Stimulated activated CD4-positive, alpha-beta T cell treated with anti-CD3 and anti-CD28 coated beads, Interleukin-1b, Interleukin-23, amount 100 ng/mL, for 48 hours (primary cell): Measurements from ENCODE around the gene GFRA1.

ENCODE experiments used
- DNase-seq: peaks from one replicate; pipeline ENCODE4 v3.0.0-alpha.2; 2020

GFRA1 gene

GRCh38 chr10:116157485-116157884 is 115.5 kb downstream of the GFRA1 start:
- no peak for DNase-seq

GRCh38 chr10:116156819-116157218 is 116.2 kb downstream of the GFRA1 start:
- DNase-seq: no peak

- no peak for DNase-seq
These were observed 117.8 kb downstream of the GFRA1 start for GRCh38 chr10:116155191-116155590.

GRCh38 chr10:116154651-116155050 is 118.4 kb downstream of the GFRA1 start:
- no peak for DNase-seq

- DNase-seq: no peak
These were observed 121.9 kb downstream of the GFRA1 start for GRCh38 chr10:116151076-116151475.

GRCh38 chr10:116150606-116151005 is 122.4 kb downstream of the GFRA1 start:
- DNase-seq: no peak

- DNase-seq: peak; percentile 5
These were observed 125.7 kb downstream of the GFRA1 start for GRCh38 chr10:116147147-116147905.

GRCh38 chr10:116146372-116147140 is 126.5 kb downstream of the GFRA1 start:
- no peak for DNase-seq

- DNase-seq: no peak
These were observed 129.3 kb downstream of the GFRA1 start for GRCh38 chr10:116143673-116144222.

- no peak for DNase-seq
These were observed 131.2 kb downstream of the GFRA1 start for GRCh38 chr10:116141855-116142254.

GRCh38 chr10:116141246-116141645 is 131.8 kb downstream of the GFRA1 start:
- no peak for DNase-seq

- no peak for DNase-seq
These were observed 133.1 kb downstream of the GFRA1 start for GRCh38 chr10:116139886-116140285.

- no peak for DNase-seq
These were observed 134.1 kb downstream of the GFRA1 start for GRCh38 chr10:116138897-116139296.

- no peak for DNase-seq
These were observed 136.7 kb downstream of the GFRA1 start for GRCh38 chr10:116136261-116136660.

- DNase-seq: no peak
These were observed 138.7 kb downstream of the GFRA1 start for GRCh38 chr10:116134322-116134721.

GRCh38 chr10:116133634-116134033 is 139.4 kb downstream of the GFRA1 start:
- DNase-seq: no peak

GRCh38 chr10:116132780-116133399 is 140.1 kb downstream of the GFRA1 start:
- DNase-seq: no peak

- DNase-seq: no peak
These were observed 143.0 kb downstream of the GFRA1 start for GRCh38 chr10:116130006-116130405.

GRCh38 chr10:116126954-116127695 is 145.9 kb downstream of the GFRA1 start:
- no peak for DNase-seq

GRCh38 chr10:116126239-116126638 is 146.8 kb downstream of the GFRA1 start:
- DNase-seq: no peak

GRCh38 chr10:116125180-116125579 is 147.8 kb downstream of the GFRA1 start:
- DNase-seq: no peak

GRCh38 chr10:116124777-116125176 is 148.2 kb downstream of the GFRA1 start:
- DNase-seq: no peak

- DNase-seq: no peak
These were observed 150.3 kb downstream of the GFRA1 start for GRCh38 chr10:116122664-116123063.
